Middle frontal gyrus (tissue), 1 donor: ENCODE results near the gene HSD11B2.

ENCODE experiments used
- DNase-seq: peaks from one replicate; pipeline ENCODE4 v3.0.0-alpha.2; 2015; ENCODE audit warnings: low spot score; ENCODE audit errors: extremely low spot score

HSD11B2 gene

DNA sequence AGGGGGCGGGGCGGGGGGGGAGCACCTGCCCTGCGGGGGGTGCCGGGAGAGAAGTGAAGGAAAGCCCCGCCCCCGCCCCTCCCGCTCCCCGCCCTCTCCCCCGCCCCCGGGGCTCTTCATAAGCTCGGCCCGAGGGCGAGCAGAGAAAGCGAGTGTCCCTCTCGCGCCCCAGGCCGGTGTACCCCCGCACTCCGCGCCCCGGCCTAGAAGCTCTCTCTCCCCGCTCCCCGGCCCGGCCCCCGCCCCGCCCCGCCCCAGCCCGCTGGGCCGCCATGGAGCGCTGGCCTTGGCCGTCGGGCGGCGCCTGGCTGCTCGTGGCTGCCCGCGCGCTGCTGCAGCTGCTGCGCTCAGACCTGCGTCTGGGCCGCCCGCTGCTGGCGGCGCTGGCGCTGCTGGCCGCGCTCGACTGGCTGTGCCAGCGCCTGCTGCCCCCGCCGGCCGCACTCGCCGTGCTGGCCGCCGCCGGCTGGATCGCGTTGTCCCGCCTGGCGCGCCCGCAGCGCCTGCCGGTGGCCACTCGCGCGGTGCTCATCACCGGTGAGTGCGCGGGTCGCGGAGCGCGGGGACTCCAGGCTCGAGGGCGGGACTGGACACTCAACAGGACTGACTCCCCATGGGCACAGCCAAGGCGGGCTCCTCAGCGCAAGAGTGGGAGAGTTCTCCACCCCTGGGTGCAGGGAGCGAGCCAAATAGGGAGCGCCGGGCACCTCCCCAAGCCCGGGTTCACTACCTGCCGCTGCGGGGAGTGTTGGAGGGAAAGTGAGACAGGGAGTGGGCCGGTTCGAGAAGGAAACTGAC, at the start of gene HSD11B2:
Gene HSD11B2 (plus strand): TSS at position 145 of the 798 bp plus-strand sequence. CDS start 128 bp downstream, at position 273.
- no peak for DNase-seq

DNA sequence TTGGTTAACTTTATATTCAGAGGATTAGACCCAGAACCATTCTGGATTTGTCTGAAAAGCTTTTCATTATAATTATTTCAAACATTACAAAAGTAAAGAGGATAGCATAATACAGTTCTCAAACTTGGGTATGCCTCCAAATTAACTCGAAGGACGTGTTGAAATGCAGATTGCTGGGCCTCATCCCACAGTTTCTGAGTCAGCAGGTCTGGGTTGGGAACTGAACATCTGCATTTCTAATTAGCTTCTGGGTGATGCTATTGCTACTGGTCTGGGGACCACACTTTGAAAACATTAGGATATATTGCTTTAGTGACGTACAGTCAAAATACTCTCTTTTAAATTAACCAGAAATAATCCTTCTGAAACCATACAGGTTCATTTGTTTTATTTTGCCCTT, 47.6 kb upstream of the HSD11B2 start:
- DNase-seq: no peak

- no peak for DNase-seq
These were observed 46.0 kb upstream of the HSD11B2 start for GRCh38 chr16:67384778-67385510.

DNA sequence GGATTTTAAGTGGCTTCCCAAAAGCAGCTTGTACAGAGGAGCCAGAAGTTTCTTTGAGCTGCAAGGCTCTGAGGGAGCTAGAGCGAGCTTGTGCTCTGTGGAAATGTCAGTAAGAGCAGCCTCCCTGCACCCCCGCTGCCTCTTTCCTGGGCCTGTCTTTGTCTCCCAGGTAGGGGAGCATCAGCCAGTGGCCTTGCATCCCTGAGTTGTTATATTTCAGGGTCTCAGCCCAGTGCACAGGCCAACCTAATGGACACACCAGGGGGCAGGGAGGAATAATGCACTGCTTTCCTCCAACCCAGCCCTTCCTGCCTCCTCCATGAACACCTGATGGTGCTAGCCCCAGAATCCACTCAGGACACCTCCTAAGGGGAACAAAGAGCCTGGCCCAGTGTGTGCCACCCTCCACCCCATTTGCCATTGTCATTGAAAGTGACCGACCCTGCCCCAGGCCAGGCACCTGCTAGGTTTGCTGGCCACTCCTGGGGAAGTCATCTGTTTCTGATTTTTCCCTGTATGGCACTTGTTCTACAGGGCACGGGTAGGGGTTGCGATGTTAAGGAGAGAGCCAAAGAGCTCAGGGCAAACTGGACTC, 44.0 kb upstream of the HSD11B2 start:
- no peak for DNase-seq

DNA sequence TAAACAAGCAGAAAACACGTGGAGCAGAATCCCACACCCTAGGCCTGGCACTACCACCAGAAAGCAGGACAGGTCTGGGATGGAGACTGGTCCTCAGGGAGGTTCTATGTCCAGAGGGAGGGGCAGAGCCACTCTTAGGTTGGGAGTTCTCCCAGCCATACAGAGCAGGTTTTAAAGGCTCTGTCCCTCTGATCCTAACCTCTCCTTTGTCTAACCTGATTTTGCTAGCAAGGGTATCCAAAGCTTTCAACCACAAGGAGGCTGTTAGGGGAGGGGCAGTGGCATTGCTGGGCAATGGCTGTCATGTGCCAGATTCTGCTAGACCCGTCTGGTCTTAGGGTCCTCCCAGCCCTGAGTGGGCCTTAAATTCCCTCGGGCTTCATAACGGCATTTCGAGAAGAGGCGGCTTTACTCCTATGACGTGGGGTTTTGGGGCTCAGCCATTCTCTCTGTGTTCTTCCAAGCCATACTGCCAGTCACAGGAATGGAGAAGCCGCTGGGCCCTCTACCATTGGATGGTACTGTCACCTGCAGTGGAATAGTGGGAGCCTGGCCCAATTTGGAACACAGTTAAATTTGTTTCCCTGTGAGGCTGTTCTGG, 43.3 kb upstream of the HSD11B2 start:
- no peak for DNase-seq

DNA sequence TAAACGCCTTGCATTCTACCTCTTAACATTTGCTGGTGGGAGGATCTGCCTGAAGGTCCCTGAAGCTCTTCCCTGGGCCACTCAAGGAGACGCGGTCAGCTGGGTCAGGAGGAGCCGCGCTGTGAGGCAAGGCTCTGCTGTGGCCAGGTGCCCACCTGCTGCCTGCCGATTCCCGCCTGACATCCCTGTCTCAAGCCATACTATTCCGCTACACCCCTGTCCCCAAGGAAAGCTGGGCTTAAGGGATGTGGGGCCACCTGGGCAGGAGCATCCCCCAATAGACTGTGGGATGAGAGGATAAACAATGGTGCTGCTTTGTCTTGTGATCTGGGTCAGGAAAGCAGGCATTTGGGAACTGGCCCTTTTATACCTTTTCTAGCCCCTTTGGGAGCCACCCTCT, 42.7 kb upstream of the HSD11B2 start:
- DNase-seq: no peak

DNA sequence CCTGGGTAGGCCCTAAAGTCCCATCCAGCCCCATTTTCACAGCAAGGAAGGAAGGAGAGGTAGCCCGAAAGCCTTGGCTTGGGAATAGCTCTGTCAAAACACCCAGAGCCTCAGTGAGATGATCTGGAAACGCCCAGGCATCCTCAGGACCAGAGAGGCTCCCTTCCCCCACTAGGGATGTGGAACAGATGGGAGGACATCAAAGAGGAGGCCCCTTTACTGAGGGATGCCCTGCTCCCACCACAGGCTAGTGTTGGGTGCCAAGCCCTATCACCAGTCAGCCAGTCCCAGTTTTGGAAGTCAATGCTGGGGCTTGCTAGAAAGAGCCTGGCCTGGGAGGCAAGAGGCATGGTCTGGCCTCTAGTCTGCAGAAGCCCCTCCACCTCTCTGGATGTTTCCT, 42.3 kb upstream of the HSD11B2 start:
- DNase-seq: no peak

- no peak for DNase-seq
These were observed 40.8 kb upstream of the HSD11B2 start for GRCh38 chr16:67389911-67390815.

- DNase-seq: no peak
These were observed 40.0 kb upstream of the HSD11B2 start for GRCh38 chr16:67390816-67391423.

DNA sequence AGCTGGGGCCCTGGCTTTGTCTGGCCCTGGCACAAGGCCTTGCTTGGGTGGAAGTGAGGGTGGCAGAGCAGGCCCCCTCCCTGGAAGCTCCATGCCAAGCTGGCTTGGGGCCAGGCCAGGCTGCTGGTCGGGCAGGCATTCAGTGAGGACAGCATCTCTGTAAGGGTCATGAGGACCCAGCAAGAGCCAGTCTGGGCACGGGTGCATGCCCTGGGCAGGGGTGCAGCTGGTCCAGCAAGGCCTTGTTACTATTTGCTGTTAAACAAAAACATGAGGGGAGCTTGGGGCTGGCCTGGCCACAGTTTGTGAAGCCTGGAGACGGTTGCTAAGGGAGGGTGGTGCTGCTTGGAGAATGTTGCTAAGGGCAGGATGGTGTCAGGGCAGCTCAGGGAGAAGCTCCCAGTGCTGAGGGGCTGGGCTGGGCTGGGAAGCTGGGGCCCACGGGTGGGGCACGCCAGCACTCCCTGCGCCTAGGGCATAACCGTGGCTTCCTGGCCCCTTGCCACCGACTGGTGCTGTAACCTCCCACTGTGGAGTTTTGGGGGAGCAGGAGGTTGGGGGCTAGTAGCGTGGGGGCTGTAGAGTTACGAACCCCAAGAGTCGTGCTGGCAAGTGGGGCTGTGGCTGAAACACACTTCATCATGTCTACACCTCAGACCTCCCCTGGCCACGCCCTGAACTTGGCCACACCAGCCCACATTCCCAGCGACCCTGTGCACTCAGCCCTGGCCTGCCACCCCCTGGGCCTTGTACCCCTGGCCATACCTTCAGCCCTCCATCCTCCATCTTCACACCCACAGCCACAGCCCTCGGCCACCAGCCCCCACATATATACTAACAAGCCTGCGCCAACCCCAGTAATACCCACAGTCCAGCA, 39.3 kb upstream of the HSD11B2 start:
- peak; percentile 89 for DNase-seq

DNA sequence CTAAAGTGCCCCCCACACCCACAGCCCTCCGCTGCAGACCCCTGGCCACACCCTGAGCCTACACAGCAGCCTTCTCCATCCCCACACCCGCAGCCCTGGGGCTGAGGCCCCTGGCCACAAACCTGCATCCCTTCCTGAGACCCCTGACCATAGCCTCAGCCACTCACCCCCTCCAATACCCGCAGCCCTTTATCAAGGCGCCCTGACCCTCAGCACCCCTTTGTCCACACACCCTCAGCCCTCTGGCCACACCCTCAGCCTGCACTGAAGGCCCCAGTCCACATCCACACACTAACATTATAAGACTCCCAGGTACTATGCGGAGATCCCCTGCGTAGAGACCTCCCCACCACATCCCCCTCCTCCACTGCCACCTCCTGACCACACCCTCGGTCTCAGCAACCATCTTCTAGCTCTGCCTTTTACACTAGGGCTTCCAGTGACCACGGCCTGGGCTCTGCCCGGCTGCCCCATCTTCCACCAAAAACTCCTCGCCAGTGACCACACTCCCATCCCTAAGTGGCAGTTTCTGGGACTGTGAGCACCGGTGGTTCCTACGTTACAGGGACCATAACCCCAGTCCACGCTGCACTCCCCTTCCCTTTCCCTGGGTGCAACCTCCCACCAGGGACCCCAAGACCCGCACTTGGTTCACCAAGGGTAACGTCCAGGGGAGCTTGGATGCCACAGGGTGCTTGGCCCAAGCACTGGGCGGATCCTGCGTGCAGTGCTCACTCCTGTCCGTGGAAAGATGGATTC, 38.4 kb upstream of the HSD11B2 start:
- DNase-seq: no peak

GRCh38 chr16:67393111-67393787, 37.7 kb upstream of the HSD11B2 start, which contains the start of gene TPPP3:
Gene TPPP3, minus strand, starts transcription at chr16:67393498. Its CDS starts 2,387 bp downstream, at chr16:67391111.
- DNase-seq: peak; percentile 63

DNA sequence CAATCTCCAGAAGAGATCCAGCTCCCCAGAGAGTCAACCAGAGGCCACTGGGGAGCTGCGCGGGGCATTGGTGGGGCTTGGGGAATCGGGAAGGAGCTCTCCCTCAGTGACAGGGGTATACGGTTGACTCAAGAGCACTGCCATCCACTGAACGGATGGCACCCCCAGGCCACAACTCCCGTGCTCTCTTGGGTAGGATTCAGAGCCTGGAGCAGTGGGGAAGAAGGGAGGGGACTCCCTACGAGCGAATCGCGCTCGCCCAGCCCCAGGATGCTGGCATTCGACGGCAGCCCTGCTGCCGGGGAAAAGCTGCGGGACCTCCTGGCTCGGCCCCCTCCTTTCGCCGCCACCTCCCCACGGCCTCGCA, 37.1 kb upstream of the HSD11B2 start:
- DNase-seq: no peak

- no peak for DNase-seq
These were observed 36.5 kb upstream of the HSD11B2 start for GRCh38 chr16:67394155-67395104.

DNA sequence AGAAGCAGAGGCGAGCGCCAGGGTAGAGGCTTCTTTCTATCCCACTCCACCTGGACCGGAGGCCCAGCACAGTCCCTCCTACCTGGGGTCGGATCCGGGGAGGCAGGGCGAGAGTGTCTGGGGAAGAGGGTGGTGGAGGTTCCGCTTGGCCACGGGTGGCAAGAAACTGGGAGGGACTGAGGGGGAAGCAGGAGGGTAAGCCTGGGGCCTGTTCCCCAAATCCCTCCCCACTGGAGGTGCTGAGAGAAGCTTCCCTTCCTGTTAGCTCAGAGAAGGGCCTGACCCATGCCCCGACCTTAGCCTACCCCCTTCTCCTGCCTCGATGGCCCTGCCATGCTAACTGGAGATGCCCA, 35.8 kb upstream of the HSD11B2 start:
- DNase-seq: no peak

- DNase-seq: no peak
These were observed 35.3 kb upstream of the HSD11B2 start for GRCh38 chr16:67395458-67396158.
